NCI-H526 (cell line): ENCODE measurements around the gene CIAPIN1.

Source experiments
- DNase-seq, 2 experiments: peaks; one replicate each; lab custom pipeline; 2025; lab: John Stamatoyannopoulos, UW

CIAPIN1 gene

DNA sequence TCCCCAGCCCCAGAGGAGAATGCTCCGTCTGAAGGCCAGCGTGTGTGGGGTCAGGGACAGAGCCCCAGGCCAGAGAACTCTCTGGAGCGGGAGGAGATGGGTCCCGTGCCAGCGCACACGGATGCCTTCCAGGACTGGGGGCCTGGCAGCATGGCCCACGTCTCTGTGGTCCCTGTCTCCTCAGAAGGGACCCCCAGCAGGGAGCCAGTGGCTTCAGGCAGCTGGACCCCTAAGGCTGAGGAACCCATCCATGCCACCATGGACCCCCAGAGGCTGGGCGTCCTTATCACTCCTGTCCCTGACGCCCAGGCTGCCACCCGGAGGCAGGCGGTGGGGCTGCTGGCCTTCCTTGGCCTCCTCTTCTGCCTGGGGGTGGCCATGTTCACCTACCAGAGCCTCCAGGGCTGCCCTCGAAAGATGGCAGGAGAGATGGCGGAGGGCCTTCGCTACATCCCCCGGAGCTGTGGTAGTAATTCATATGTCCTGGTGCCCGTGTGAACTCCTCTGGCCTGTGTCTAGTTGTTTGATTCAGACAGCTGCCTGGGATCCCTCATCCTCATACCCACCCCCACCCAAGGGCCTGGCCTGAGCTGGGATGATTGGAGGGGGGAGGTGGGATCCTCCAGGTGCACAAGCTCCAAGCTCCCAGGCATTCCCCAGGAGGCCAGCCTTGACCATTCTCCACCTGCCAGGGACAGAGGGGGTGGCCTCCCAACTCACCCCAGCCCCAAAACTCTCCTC is 64.5 kb downstream of the CIAPIN1 start:
- no peak for DNase-seq

DNA sequence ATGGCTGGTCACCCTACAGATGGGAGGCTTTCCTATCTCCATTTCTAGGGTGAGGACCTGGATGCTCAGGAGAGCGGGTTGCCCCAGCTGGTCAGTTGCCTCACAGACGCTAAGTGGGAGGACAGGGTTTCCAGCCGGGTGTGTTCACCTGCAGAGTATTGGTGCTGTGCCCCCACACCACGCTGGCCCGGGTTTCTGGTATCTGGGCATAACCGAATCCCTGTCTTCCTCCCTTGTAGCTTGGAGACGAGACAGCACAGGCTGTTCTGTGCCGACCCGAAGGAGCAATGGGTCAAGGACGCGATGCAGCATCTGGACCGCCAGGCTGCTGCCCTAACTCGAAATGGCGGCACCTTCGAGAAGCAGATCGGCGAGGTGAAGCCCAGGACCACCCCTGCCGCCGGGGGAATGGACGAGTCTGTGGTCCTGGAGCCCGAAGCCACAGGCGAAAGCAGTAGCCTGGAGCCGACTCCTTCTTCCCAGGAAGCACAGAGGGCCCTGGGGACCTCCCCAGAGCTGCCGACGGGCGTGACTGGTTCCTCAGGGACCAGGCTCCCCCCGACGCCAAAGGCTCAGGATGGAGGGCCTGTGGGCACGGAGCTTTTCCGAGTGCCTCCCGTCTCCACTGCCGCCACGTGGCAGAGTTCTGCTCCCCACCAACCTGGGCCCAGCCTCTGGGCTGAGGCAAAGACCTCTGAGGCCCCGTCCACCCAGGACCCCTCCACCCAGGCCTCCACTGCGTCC is 65.2 kb downstream of the CIAPIN1 start:
- DNase-seq, result no peak

DNA sequence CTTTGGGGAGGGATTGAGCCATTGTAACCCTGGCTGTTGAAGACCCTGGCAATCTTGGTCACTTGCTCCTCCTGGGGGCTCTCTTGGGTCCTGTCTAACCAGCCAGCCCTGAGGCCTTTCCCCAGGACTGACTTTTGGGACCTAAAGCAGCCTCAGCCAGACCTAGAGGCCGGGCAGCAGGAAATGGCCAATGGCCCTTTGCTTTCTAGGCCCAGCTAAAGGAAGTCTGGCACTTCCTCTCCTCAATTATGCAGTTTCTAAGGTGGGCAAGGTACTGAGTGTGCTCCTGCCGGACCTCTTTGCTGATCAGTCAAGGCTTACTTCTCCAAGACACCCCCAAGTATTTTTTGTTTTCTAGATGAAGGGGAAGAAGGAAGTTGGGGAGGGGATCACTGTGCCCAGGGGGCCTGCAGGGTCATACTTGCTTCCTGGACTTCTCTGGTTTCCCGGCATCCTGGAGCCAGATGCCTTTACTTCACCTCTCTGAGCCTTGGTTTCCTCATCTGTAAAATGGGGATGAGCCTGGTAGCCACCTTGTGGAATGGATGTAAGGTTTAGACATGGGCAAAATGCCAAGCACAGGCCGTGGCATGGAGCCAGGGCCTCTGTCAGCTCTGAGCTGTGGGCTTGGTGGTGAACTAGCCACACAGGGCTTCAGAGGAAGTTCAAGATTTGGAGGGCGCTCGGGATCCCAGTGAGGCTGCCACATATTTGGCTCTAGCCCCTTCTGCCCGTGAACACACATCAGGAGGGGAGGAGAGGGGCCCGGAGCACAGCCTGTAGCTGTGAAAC is 66.3 kb downstream of the CIAPIN1 start:
- no peak for DNase-seq

DNA sequence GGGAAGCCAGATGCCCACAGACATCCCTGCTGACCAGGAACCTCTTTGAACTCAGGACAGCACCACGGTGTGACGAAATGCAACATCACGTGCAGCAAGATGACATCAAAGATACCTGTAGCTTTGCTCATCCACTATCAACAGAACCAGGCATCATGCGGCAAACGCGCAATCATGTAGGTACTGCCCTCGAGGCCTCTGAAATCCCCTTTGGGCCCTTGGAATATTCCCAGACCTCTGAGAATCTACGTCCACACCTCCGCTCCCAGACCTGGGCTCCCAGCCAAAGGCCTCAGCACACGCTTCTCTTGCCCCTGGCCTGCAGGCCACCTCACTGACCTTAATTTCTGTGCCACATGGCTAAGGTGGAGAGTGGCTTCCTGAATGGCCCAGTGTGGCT is 67.6 kb downstream of the CIAPIN1 start:
- no peak for DNase-seq
